Thyroid gland (tissue), 4 donors: ENCODE results near the gene GRIP2. TPM values are rescaled to one million over a fixed set of nuclear protein-coding genes. Genes with fewer than 3 reads are reported as not detected.

ENCODE experiments used
- DNase-seq, 2 donors: peaks; one replicate each; pipeline ENCODE4 v3.0.0-alpha.2; 2019
- H3K27ac ChIP-seq, 3 donors: fragments of 200-600 bp; sonication (generic); 1 replicate in 2 of 3; 2 replicates in 1 of 3; pipeline ENCODE4 v1.5.1; 2016 to 2019; ENCODE audit warnings: mild to moderate bottlenecking in 1 of 3, moderate library complexity in 1 of 3
- H3K27me3 ChIP-seq: fragments of 200-600 bp; sonication (generic); one replicate; pipeline ENCODE4 v1.5.1; 2019
- H3K36me3 ChIP-seq, 2 donors: fragments of 200-600 bp; sonication (generic); one replicate each; pipeline ENCODE4 v1.5.1; 2016 to 2019
- H3K4me1 ChIP-seq, 2 donors: fragments of 200-600 bp; sonication (generic); one replicate each; pipeline ENCODE4 v1.5.1; 2017 to 2019
- H3K4me3 ChIP-seq, 3 donors: fragments of 200-600 bp; sonication (generic); replicated peaks in 1 of 3; 1 replicate in 2 of 3; 2 replicates in 1 of 3; pipeline ENCODE4 v1.5.1; 2016; ENCODE audit warnings: mild to moderate bottlenecking in 1 of 3
- H3K9me3 ChIP-seq: fragments of 200-600 bp; sonication (generic); one replicate; pipeline ENCODE4 v1.5.1; 2017
- CTCF ChIP-seq, 6 experiments: fragments of 200-600 bp in 3 of 6; fragments of 450-650 bp in 3 of 6; sonication (generic) in 3 of 6; IDR thresholded peaks; one replicate each; pipeline ENCODE4 v1.5.1; 2016 to 2019; ENCODE audit warnings: antibody characterized with exemption in 6 of 6, mild to moderate bottlenecking in 2 of 6, inconsistent platforms in 1 of 6, moderate library complexity in 1 of 6
- POLR2A ChIP-seq, 2 donors: fragments of 450-650 bp; IDR thresholded peaks; one replicate each; pipeline ENCODE4 v1.6.1; 2017; ENCODE audit warnings: antibody characterized with exemption in 2 of 2, mild to moderate bottlenecking in 2 of 2, moderate library complexity in 1 of 2
- WGBS, 2 donors: methylation state at CpG; one replicate each; pipeline ENCODE4 v1.1.5; 2017; 5-methylcytosine and 5-hydroxymethylcytosine counted together
- intact Hi-C: fragments of 100-400 bp; cut with DNase I; formaldehyde crosslinking; loops from one replicate; pipeline ENCODE4 v1.15.1; 2023
- total RNA-seq, 4 donors: library from RNA; depleted of rRNA; stranded (reverse); fragments of >200 nt; gene quantifications; one replicate each; pipeline ENCODE4 v1.2.3, GENCODE V29; 2016

The GRIP2 gene
- total RNA-seq, 4 donors from 2014 or later, result 0.22 to 0.44 (median 0.39) TPM

GRCh38 chr3:14540821-14541385 lies 761 bp upstream of the GRIP2 start:
- Histone ChIP-seq H3K4me3 (no peak overlapping the region), H3K4me1 (no peaks in the 10 kb centered on the region), H3K27ac (no peak overlapping the region), H3K27me3 (no peaks in the 10 kb centered on the region), H3K9me3 (no peaks in the 10 kb centered on the region), H3K36me3 (no peaks in the 10 kb centered on the region)
- 58 to 82% methylated on average over 2 to 5 of the region's 6 CpGs for WGBS, 2 donors
- no peak for DNase-seq
- intact Hi-C loops, result no loop called here
- no peak for TF ChIP-seq POLR2A (IDR thresholded peaks at IDR 0.05)
- no peak for TF ChIP-seq CTCF (IDR thresholded peaks at IDR 0.05)

GRCh38 chr3:14539384-14539741 lies 779 bp downstream of the GRIP2 start:
- 82 to 91% methylated on average over 3 to 4 of the region's 4 CpGs for WGBS, 2 donors
- intact Hi-C loops, result no loop called here
- Histone ChIP-seq H3K27ac (no peak overlapping the region), H3K36me3 (no peaks in the 10 kb centered on the region), H3K4me1 (peaks cover 0 to 6% of the 10 kb centered on the region in 2 donors), H3K27me3 (no peaks in the 10 kb centered on the region), H3K4me3 (no peak overlapping the region), H3K9me3 (no peaks in the 10 kb centered on the region)
- TF ChIP-seq POLR2A (IDR thresholded peaks at IDR 0.05) (no peak), CTCF (IDR thresholded peaks at IDR 0.05) (no peak)
- DNase-seq, result no peak

- no peak overlapping the region for H3K4me3 ChIP-seq
- WGBS, 2 donors, result 76 to 79% methylated on average over 3 of the region's 3 CpGs
- H3K9me3 ChIP-seq, result no peaks in the 10 kb centered on the region
- no peaks in the 10 kb centered on the region for H3K36me3 ChIP-seq
- peaks cover 0 to 6% of the 10 kb centered on the region in 2 donors for H3K4me1 ChIP-seq
- DNase-seq, result no peak
- H3K27me3 ChIP-seq, result no peaks in the 10 kb centered on the region
- intact Hi-C loops, result no loop called here
- H3K27ac ChIP-seq, result no peak overlapping the region
- no peak for TF ChIP-seq POLR2A (IDR thresholded peaks at IDR 0.05)
- TF ChIP-seq CTCF (IDR thresholded peaks at IDR 0.05), result no peak
Measured at GRCh38 chr3:14538451-14539088, 1.6 kb downstream of the GRIP2 start.

- Histone ChIP-seq H3K4me3 (no peak overlapping the region), H3K4me1 (peaks cover 0 to 7% of the 10 kb centered on the region in 2 donors), H3K27ac (no peak overlapping the region), H3K36me3 (no peaks in the 10 kb centered on the region), H3K9me3 (no peaks in the 10 kb centered on the region), H3K27me3 (no peaks in the 10 kb centered on the region)
- DNase-seq, result no peak
- TF ChIP-seq CTCF (IDR thresholded peaks at IDR 0.05) (no peak), POLR2A (IDR thresholded peaks at IDR 0.05) (no peak)
- intact Hi-C loops, result no loop called here
- 88 to 94% methylated on average over 5 to 10 of the region's 10 CpGs for WGBS, 2 donors
Measured at GRCh38 chr3:14537590-14538450, 2.3 kb downstream of the GRIP2 start.
